Activated CD8-positive, alpha-beta T cell treated with anti-CD3 and anti-CD28 coated beads, Interleukin-2, amount 10 ng/mL, durations not matched to agents 7 days and 5 days (primary cell): ENCODE data around the gene KCNA5. TPM values are rescaled to one million over a fixed set of nuclear protein-coding genes. Genes with fewer than 3 reads are reported as not detected.
A peak's percentile ranks its signal among the peaks of the same experiment; 100 is the strongest.

Experiments
- ATAC-seq: fragments of 150-1000 bp; cut with Tn5 transposase; one replicate; pipeline ENCODE4 v1.10.0; 2021; ENCODE audit warnings: moderate library complexity
- CTCF ChIA-PET: fragments of 350-600 bp; sonication (Branson Sonifier 250); formaldehyde crosslinking; loops from one replicate; lab custom pipeline; 2021; ENCODE audit warnings: antibody characterized with exemption; lab: Charles Lee
- POLR2A ChIA-PET: fragments of 350-600 bp; sonication (Branson Sonifier 250); formaldehyde crosslinking; loops from one replicate; lab custom pipeline; 2021; ENCODE audit warnings: antibody characterized with exemption; lab: Charles Lee
- DNase-seq: peaks from one replicate; pipeline ENCODE4 v3.0.0-alpha.2; 2020
- H3K27ac Mint-ChIP-seq: one replicate; pipeline ENCODE4 v1.8.0; 2021; ENCODE audit warnings: mild to moderate bottlenecking, mixed read lengths
- H3K27me3 Mint-ChIP-seq: one replicate; pipeline ENCODE4 v1.8.0; 2021; ENCODE audit warnings: low read depth, mixed read lengths
- H3K36me3 Mint-ChIP-seq: one replicate; pipeline ENCODE4 v1.8.0; 2021; ENCODE audit warnings: low read depth, mixed read lengths
- H3K4me1 Mint-ChIP-seq: one replicate; pipeline ENCODE4 v1.8.0; 2021; ENCODE audit warnings: low read depth, mixed read lengths
- H3K4me3 Mint-ChIP-seq: one replicate; pipeline ENCODE4 v1.8.0; 2021; ENCODE audit warnings: mild to moderate bottlenecking, mixed read lengths
- H3K9me3 Mint-ChIP-seq: one replicate; pipeline ENCODE4 v1.8.0; 2022; ENCODE audit warnings: mixed read lengths; ENCODE audit not compliant: insufficient read depth
- total RNA-seq, 2 experiments: library from RNA; stranded (reverse); gene quantifications; one replicate each; pipeline ENCODE4 v1.2.3, GENCODE V29; 2021

Gene KCNA5
- total RNA-seq, 2 experiments from 2014 or later = not detected

GRCh38 chr12:5070090-5070489 lies 26.4 kb downstream of the KCNA5 start:
- H3K27me3 Mint-ChIP-seq = peaks cover 9% of the 10 kb centered on the region
- no peaks in the 10 kb centered on the region for H3K36me3 Mint-ChIP-seq
- no peak overlapping the region for H3K4me3 Mint-ChIP-seq
- ChIA-PET POLR2A (no interaction called here), CTCF (no interaction called here)
- no peak overlapping the region for H3K27ac Mint-ChIP-seq
- no peak for DNase-seq
- H3K4me1 Mint-ChIP-seq = no peaks in the 10 kb centered on the region
- no peak for ATAC-seq
- H3K9me3 Mint-ChIP-seq = no peaks in the 10 kb centered on the region

GRCh38 chr12:5071496-5071895 lies 27.8 kb downstream of the KCNA5 start:
- no peaks in the 10 kb centered on the region for H3K36me3 Mint-ChIP-seq
- POLR2A ChIA-PET = no interaction called here
- ATAC-seq = no peak
- no peaks in the 10 kb centered on the region for H3K4me1 Mint-ChIP-seq
- H3K4me3 Mint-ChIP-seq = no peak overlapping the region
- H3K27me3 Mint-ChIP-seq = peaks cover 8% of the 10 kb centered on the region
- no peak overlapping the region for H3K27ac Mint-ChIP-seq
- H3K9me3 Mint-ChIP-seq = no peaks in the 10 kb centered on the region
- CTCF ChIA-PET = interaction anchor here (1.2 kb wide), 1 partner anchor 12 kb away, joined by 3 read pairs; no protein-coding TSS in a partner anchor
- no peak for DNase-seq

- CTCF ChIA-PET = interaction anchor here (1.4 kb wide), 1 partner anchor 12 kb away, joined by 3 read pairs; no protein-coding TSS in a partner anchor
- Mint-ChIP-seq H3K9me3 (no peaks in the 10 kb centered on the region), H3K4me1 (no peaks in the 10 kb centered on the region), H3K4me3 (no peak overlapping the region), H3K27me3 (peaks cover 8% of the 10 kb centered on the region), H3K36me3 (no peaks in the 10 kb centered on the region), H3K27ac (no peak overlapping the region)
- POLR2A ChIA-PET = no interaction called here
- ATAC-seq (no peak), DNase-seq (no peak)
These were observed 28.6 kb downstream of the KCNA5 start for GRCh38 chr12:5072311-5072710.

- Mint-ChIP-seq H3K9me3 (no peaks in the 10 kb centered on the region), H3K27ac (no peak overlapping the region), H3K27me3 (peaks cover 4% of the 10 kb centered on the region), H3K36me3 (no peaks in the 10 kb centered on the region), H3K4me1 (no peaks in the 10 kb centered on the region), H3K4me3 (no peak overlapping the region)
- ATAC-seq (no peak), DNase-seq (no peak)
- ChIA-PET CTCF (interaction anchor here (1.4 kb wide), 1 partner anchor 13 kb away, joined by 3 read pairs; no protein-coding TSS in a partner anchor), POLR2A (no interaction called here)
These were observed 29.4 kb downstream of the KCNA5 start for GRCh38 chr12:5073054-5073453.

GRCh38 chr12:5073853-5074252 lies 30.2 kb downstream of the KCNA5 start:
- Mint-ChIP-seq H3K36me3 (no peaks in the 10 kb centered on the region), H3K4me3 (no peak overlapping the region), H3K27me3 (no peaks in the 10 kb centered on the region), H3K4me1 (no peaks in the 10 kb centered on the region), H3K9me3 (no peaks in the 10 kb centered on the region), H3K27ac (no peak overlapping the region)
- ATAC-seq (no peak), DNase-seq (no peak)
- POLR2A ChIA-PET = no interaction called here
- CTCF ChIA-PET = interaction anchor here (0.6 to 1.4 kb wide), 2 partner anchors 14 to 312 kb away, joined by 3 read pairs; no protein-coding TSS in a partner anchor

DNA sequence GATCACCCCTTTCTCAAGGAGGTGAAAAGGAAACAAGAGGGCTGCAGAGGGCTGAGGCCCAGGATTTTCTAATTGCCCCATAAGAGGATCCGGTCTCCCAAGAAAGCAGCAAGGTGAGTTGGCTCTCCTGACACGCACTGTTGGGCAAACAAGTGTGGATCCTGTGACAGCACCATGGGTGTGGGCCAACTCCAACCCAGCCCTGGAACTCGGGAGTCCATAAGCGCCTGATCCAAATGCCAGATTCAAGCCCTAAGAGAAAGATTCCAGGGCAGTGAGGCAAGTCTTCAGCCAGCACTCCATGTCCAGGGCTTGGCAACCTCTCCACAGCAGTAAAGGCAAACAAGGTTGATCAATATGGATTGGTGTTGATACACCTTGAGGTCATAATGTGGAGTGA lies 33.1 kb downstream of the KCNA5 start:
- Mint-ChIP-seq H3K9me3 (no peaks in the 10 kb centered on the region), H3K4me3 (no peak overlapping the region), H3K36me3 (no peaks in the 10 kb centered on the region), H3K27me3 (no peaks in the 10 kb centered on the region), H3K4me1 (no peaks in the 10 kb centered on the region), H3K27ac (no peak overlapping the region)
- ATAC-seq = no peak
- DNase-seq = no peak
- ChIA-PET POLR2A (no interaction called here), CTCF (no interaction called here)

DNA sequence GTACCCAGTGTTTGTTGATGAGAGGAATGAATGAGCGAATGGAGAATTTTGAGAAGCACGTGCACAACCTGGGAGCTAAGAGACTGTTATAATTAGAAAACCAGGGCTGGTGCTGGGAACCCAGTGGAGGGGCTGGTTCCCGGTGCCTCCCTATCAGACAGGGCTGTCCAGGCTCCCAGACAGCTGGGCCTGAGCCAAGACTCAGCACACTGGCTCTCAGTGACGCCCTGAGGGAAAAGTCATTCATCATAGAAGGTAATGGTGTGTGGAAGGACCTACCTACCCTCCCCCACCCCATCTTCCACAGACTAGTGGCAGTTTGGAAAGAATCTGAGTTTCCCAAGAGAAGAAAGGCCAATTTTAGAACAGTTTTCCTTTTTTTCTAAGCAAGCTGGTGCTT lies 34.7 kb downstream of the KCNA5 start:
- POLR2A ChIA-PET = no interaction called here
- CTCF ChIA-PET = interaction anchor here (1.0 kb wide), 1 partner anchor 57 kb away, joined by 3 read pairs; no protein-coding TSS in a partner anchor
- DNase-seq (no peak), ATAC-seq (no peak)
- Mint-ChIP-seq H3K4me1 (no peaks in the 10 kb centered on the region), H3K27me3 (no peaks in the 10 kb centered on the region), H3K4me3 (no peak overlapping the region), H3K27ac (no peak overlapping the region), H3K36me3 (no peaks in the 10 kb centered on the region), H3K9me3 (no peaks in the 10 kb centered on the region)

- CTCF ChIA-PET = interaction anchor here (1.4 to 5.5 kb wide), 3 partner anchors 13 to 224 kb away, joined by 3 to 33 read pairs (median 3); no protein-coding TSS in a partner anchor
These were observed 37.3 kb downstream of the KCNA5 start for GRCh38 chr12:5081016-5081415.

GRCh38 chr12:5083955-5084849 lies 40.5 kb downstream of the KCNA5 start:
- ChIA-PET CTCF (interaction anchor here (0.6 to 5.5 kb wide), 8 partner anchors 10 to 226 kb away, joined by 3 to 33 read pairs (median 4); no protein-coding TSS in a partner anchor), POLR2A (no interaction called here)
- H3K9me3 Mint-ChIP-seq = no peaks in the 10 kb centered on the region
- no peaks in the 10 kb centered on the region for H3K27me3 Mint-ChIP-seq
- H3K27ac Mint-ChIP-seq = no peak overlapping the region
- DNase-seq = peak; percentile 42
- no peak for ATAC-seq
- H3K4me1 Mint-ChIP-seq = no peaks in the 10 kb centered on the region
- H3K4me3 Mint-ChIP-seq = no peak overlapping the region
- no peaks in the 10 kb centered on the region for H3K36me3 Mint-ChIP-seq

More at GRCh38 chr12:5081016-5081415, 37.3 kb downstream of the KCNA5 start:
- ATAC-seq (no peak), DNase-seq (no peak)
- H3K9me3 Mint-ChIP-seq = no peaks in the 10 kb centered on the region
- H3K4me1 Mint-ChIP-seq = no peaks in the 10 kb centered on the region
- no peaks in the 10 kb centered on the region for H3K27me3 Mint-ChIP-seq
- H3K27ac Mint-ChIP-seq = no peak overlapping the region
- no peaks in the 10 kb centered on the region for H3K36me3 Mint-ChIP-seq
- no peak overlapping the region for H3K4me3 Mint-ChIP-seq
- POLR2A ChIA-PET = no interaction called here

DNA sequence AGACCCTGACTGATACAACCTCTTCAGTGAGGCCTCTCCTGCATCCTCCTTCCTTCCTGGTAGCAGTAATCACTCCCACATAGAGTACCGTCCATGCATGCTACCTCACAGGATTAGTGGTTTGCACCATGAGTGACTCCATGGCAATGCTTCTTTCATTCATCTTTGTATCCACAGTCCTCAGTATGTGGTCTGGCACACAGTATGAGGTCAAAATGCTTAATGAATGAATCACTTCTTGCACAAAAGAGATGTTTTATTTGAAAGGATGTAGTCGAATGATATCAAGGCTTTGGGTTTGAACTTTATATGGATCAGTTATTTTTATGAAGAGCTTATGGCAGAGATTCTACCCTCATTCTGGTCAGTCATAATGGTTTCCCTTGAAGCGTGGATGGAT lies 42.2 kb downstream of the KCNA5 start:
- Mint-ChIP-seq H3K36me3 (no peaks in the 10 kb centered on the region), H3K9me3 (no peaks in the 10 kb centered on the region), H3K4me3 (no peak overlapping the region), H3K4me1 (no peaks in the 10 kb centered on the region), H3K27me3 (no peaks in the 10 kb centered on the region), H3K27ac (no peak overlapping the region)
- ChIA-PET POLR2A (no interaction called here), CTCF (interaction anchor here (0.9 to 1.7 kb wide), 3 partner anchors 64 to 231 kb away, joined by 3 to 5 read pairs (median 4); no protein-coding TSS in a partner anchor)
- ATAC-seq (no peak), DNase-seq (no peak)

DNA sequence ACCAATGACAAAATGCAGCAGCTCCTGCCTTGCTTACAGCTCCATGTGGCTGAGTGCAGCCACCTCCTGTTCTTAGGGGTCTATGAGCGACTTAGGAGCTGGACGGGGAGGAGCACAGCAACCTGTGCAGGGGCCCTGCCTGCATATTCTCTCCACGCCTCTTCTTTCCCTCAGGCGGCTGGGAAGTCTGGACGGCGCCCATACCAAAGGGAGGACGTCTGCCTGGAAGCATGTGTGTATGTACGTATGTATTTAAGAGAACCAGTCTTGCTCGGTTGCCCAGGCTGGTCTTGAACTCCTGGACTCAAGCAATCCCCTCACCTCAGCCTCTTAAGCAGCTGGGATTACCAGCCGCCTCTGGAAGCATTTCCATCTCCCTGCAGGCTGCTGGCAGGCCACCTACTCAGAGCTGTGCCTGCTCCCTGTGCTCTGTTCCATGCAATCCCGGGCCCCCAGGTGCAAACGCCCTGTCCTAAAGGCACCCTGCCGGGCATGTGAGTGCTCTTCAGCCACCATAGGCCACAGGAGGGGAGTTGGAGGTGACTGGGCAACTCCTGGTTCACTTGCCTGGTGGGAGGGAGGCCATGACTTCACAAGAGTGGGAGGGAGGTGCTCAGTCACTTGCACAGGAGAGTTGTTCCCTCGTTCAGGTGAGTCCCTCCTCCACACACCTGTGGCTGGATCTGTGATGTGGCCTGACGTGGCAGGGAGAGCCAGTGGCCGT lies 44.3 kb downstream of the KCNA5 start:
- H3K4me1 Mint-ChIP-seq = no peaks in the 10 kb centered on the region
- peaks cover 6% of the 10 kb centered on the region for H3K27me3 Mint-ChIP-seq
- ATAC-seq (no peak), DNase-seq (no peak)
- H3K4me3 Mint-ChIP-seq = no peak overlapping the region
- no peak overlapping the region for H3K27ac Mint-ChIP-seq
- H3K36me3 Mint-ChIP-seq = no peaks in the 10 kb centered on the region
- H3K9me3 Mint-ChIP-seq = no peaks in the 10 kb centered on the region
- CTCF ChIA-PET = no interaction called here
- POLR2A ChIA-PET = no interaction called here
